Measurements from ENCODE around the gene ABHD2.

GRCh38 chr15:89105147-89105546 is 16.9 kb downstream of the ABHD2 start:
- TF ChIP-seq, protein P1, sequence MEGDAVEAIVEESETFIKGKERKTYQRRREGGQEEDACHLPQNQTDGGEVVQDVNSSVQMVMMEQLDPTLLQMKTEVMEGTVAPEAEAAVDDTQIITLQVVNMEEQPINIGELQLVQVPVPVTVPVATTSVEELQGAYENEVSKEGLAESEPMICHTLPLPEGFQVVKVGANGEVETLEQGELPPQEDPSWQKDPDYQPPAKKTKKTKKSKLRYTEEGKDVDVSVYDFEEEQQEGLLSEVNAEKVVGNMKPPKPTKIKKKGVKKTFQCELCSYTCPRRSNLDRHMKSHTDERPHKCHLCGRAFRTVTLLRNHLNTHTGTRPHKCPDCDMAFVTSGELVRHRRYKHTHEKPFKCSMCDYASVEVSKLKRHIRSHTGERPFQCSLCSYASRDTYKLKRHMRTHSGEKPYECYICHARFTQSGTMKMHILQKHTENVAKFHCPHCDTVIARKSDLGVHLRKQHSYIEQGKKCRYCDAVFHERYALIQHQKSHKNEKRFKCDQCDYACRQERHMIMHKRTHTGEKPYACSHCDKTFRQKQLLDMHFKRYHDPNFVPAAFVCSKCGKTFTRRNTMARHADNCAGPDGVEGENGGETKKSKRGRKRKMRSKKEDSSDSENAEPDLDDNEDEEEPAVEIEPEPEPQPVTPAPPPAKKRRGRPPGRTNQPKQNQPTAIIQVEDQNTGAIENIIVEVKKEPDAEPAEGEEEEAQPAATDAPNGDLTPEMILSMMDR (IDR thresholded peaks at IDR 0.05), result no peak
- no peak for TF ChIP-seq POLR2A (IDR thresholded peaks at IDR 0.05)

Measured in adrenal gland (tissue), 5 donors.